Measurements from ENCODE around the gene ALKBH5.

ALKBH5 gene

GRCh38 chr17:18183334-18184142 lies at the start of gene ALKBH5:
TSS of gene ALKBH5 (plus strand) at chr17:18183828. CDS start at chr17:18184244, 416 bp downstream.
- peak; percentile 100 for DNase-seq (ENCODE audit: low read depth)
- peak; percentile 41 for TF ChIP-seq CTCF (IDR thresholded peaks at IDR 0.05; ENCODE audit: control insufficient read depth, insufficient read depth, low read depth, low read length, missing control alignments)
- peak within 1 kb of the TSS; percentile 62 for H3K4me3 ChIP-seq (ENCODE audit: control insufficient read depth, low read depth, low read length)

GRCh38 chr17:18136357-18136756 lies 47.3 kb upstream of the ALKBH5 start:
- DNase-seq (ENCODE audit: low read depth) = no peak
- no peak for TF ChIP-seq CTCF (IDR thresholded peaks at IDR 0.05; ENCODE audit: control insufficient read depth, insufficient read depth, low read depth, low read length, missing control alignments)
- H3K4me3 ChIP-seq (ENCODE audit: control insufficient read depth, low read depth, low read length) = no peak overlapping the region

- H3K4me3 ChIP-seq (ENCODE audit: control insufficient read depth, low read depth, low read length) = no peak overlapping the region
- TF ChIP-seq CTCF (IDR thresholded peaks at IDR 0.05; ENCODE audit: control insufficient read depth, insufficient read depth, low read depth, low read length, missing control alignments) = no peak
- DNase-seq (ENCODE audit: low read depth) = no peak
These were observed 45.4 kb upstream of the ALKBH5 start for GRCh38 chr17:18138065-18138749.

GRCh38 chr17:18139092-18139491 lies 44.5 kb upstream of the ALKBH5 start:
- no peak for TF ChIP-seq CTCF (IDR thresholded peaks at IDR 0.05; ENCODE audit: control insufficient read depth, insufficient read depth, low read depth, low read length, missing control alignments)
- no peak overlapping the region for H3K4me3 ChIP-seq (ENCODE audit: control insufficient read depth, low read depth, low read length)
- no peak for DNase-seq (ENCODE audit: low read depth)

- H3K4me3 ChIP-seq (ENCODE audit: control insufficient read depth, low read depth, low read length) = no peak overlapping the region
- DNase-seq (ENCODE audit: low read depth) = no peak
- TF ChIP-seq CTCF (IDR thresholded peaks at IDR 0.05; ENCODE audit: control insufficient read depth, insufficient read depth, low read depth, low read length, missing control alignments) = no peak
These were observed 44.1 kb upstream of the ALKBH5 start for GRCh38 chr17:18139498-18139897.

- DNase-seq (ENCODE audit: low read depth) = no peak
- no peak overlapping the region for H3K4me3 ChIP-seq (ENCODE audit: control insufficient read depth, low read depth, low read length)
- TF ChIP-seq CTCF (IDR thresholded peaks at IDR 0.05; ENCODE audit: control insufficient read depth, insufficient read depth, low read depth, low read length, missing control alignments) = peak; percentile 37
These were observed 43.7 kb upstream of the ALKBH5 start for GRCh38 chr17:18139949-18140348.
